Measurements from ENCODE around the gene TMEM151A.

- TF ChIP-seq, protein P1, sequence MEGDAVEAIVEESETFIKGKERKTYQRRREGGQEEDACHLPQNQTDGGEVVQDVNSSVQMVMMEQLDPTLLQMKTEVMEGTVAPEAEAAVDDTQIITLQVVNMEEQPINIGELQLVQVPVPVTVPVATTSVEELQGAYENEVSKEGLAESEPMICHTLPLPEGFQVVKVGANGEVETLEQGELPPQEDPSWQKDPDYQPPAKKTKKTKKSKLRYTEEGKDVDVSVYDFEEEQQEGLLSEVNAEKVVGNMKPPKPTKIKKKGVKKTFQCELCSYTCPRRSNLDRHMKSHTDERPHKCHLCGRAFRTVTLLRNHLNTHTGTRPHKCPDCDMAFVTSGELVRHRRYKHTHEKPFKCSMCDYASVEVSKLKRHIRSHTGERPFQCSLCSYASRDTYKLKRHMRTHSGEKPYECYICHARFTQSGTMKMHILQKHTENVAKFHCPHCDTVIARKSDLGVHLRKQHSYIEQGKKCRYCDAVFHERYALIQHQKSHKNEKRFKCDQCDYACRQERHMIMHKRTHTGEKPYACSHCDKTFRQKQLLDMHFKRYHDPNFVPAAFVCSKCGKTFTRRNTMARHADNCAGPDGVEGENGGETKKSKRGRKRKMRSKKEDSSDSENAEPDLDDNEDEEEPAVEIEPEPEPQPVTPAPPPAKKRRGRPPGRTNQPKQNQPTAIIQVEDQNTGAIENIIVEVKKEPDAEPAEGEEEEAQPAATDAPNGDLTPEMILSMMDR (conservative IDR thresholded peaks at IDR 0.05; ENCODE audit: low read depth, low read length): no peak
- TF ChIP-seq POLR2A (IDR thresholded peaks at IDR 0.05; ENCODE audit: low read depth, low read length) (no peak), RCOR1 (IDR thresholded peaks at IDR 0.05; ENCODE audit: insufficient replicate concordance, low read length) (no peak), FOS (IDR thresholded peaks at IDR 0.05; ENCODE audit: low read depth, low read length) (no peak), USF2 (IDR thresholded peaks at IDR 0.05; ENCODE audit: low read depth, low read length) (no peak), MAZ (IDR thresholded peaks at IDR 0.05; ENCODE audit: borderline replicate concordance, low read depth, low read length) (no peak), CEBPB (IDR thresholded peaks at IDR 0.05; ENCODE audit: low read depth, low read length) (no peak), SMC3 (IDR thresholded peaks at IDR 0.05; ENCODE audit: low read depth, low read length) (no peak), NFE2L2 (IDR thresholded peaks at IDR 0.05; ENCODE audit: low read depth, low read length) (no peak)
- TF ChIP-seq, protein P2, sequence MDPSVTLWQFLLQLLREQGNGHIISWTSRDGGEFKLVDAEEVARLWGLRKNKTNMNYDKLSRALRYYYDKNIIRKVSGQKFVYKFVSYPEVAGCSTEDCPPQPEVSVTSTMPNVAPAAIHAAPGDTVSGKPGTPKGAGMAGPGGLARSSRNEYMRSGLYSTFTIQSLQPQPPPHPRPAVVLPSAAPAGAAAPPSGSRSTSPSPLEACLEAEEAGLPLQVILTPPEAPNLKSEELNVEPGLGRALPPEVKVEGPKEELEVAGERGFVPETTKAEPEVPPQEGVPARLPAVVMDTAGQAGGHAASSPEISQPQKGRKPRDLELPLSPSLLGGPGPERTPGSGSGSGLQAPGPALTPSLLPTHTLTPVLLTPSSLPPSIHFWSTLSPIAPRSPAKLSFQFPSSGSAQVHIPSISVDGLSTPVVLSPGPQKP (IDR thresholded peaks at IDR 0.05; ENCODE audit: borderline replicate concordance, low read depth, low read length): no peak
Measured at GRCh38 chr11:66286699-66287098, 5.0 kb upstream of the TMEM151A start.

All from IMR-90 (cell line).